HG03342 (cell line): ENCODE measurements around the gene CALHM2.
A peak's percentile ranks its signal among the peaks of the same experiment; 100 is the strongest.

Experiments
- ATAC-seq: cut with Tn5 transposase; IDR thresholded peaks from one replicate; pipeline ENCODE4 v1.9.1; 2021; ENCODE audit warnings: mild to moderate bottlenecking, moderate library complexity; ENCODE audit not compliant: unreplicated experiment

Gene CALHM2

DNA sequence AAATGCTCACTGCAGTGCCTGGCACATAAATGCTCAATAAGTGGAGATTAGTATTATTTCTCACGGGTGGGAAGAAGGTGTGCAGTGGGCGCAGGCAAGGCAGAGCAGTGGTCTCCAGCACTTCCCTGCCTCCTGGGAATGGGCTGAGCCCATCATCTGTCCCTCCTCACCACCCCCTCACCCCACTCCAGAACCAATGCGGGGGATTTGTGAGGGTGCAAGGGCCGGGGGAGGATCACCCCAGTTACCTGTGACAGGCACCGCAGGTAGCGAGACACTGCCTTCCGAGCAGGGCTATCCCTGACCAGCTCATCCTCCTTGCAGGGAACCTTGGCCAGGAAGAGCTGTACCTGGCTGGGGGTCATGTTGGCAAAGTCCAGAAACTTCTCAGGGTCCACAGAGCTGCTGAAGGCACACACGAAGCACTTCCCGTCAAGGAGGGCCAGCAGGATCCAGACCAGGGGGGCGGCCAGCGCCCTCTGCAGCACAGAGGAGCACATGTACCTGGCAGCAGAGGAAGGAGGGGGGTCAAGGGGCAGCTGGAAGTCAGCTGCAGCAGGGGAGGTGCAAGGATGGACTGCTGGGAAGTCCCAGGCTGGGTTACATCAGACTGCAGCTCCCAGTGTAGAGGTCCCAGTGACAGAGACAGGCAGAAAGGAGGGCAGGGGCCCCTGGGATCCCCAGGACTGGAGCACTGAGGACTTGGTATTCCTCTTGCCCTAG is 24.0 kb upstream of the CALHM2 start:
- ATAC-seq: no peak

DNA sequence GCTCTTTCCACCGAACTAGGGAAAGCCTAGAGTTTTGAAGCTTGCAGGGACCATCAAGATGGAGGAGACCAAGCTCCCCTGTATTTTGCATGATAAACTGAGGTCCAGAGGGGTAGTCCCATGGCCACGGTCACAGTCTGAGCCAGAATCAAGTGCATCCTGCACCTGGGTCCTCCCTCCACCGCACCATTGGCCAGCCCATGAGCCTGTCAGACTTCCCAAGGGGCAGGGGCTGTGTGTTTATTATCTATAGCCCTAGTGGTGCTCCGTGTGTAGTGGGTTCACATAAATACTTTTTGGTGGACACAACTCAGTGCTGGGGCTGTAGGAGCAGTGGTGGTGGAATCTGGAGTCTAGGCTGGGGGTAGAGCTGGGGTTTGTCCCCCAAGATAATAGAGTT is 23.3 kb upstream of the CALHM2 start:
- no peak for ATAC-seq

DNA sequence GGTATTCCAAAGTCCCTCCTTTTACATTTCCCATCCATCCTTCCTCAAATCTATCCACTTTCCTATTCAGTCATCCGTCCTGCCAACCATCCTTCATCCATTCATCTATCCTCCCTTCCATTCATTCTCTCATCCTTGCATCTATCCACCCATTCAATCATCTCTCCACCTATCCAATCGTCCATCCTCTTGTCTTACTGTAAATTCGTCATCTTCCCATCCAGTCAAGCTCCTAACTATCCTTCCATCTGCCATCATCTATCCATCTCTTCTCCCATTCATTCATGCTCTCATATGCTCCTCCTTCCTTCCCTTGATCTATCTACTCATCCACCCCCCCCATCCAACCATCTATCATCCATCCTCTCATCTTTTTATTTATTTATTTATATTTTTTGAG is 21.9 kb upstream of the CALHM2 start:
- ATAC-seq: no peak

DNA sequence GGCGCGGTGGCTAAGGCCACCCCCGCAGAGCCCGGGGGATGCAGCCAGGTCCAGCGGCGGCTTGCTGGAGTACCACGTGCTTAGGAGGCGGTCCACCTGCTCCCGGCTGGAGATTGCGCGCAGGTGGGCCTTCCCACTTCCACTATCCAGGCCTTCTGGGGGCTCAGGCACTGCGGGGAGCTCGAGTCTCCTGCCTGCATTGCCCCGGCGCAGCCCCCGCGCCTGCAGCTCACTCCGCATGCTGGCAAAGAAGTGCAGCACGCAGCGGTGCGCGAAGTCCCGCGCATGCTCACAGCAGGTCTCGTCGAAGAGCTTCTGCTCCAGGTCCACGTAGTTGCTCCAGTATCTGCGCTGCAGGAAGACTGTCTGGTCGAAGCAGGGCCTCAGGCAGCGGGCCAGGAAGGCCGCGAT is 21.1 kb upstream of the CALHM2 start:
- ATAC-seq: no peak

DNA sequence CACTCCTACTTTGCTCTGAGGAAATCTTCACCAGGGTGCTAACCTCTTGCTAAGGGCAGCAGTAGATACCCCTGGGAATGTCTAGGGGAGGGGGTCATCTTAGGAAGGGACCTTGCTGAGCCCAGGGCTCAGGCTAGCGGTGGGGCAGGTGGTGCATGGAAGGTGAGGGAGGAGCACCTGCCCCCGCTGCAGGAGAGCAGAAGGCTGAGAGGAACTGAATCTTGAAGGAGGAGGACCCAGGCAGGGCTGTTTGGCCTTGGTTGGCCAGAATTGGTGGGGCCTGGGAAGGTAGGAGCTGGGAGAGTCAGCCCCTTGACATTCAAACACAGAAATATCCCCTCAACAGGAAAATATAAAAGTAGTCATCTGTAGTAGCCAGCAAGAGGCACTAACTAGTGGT is 19.8 kb upstream of the CALHM2 start:
- ATAC-seq: peak; percentile 37

DNA sequence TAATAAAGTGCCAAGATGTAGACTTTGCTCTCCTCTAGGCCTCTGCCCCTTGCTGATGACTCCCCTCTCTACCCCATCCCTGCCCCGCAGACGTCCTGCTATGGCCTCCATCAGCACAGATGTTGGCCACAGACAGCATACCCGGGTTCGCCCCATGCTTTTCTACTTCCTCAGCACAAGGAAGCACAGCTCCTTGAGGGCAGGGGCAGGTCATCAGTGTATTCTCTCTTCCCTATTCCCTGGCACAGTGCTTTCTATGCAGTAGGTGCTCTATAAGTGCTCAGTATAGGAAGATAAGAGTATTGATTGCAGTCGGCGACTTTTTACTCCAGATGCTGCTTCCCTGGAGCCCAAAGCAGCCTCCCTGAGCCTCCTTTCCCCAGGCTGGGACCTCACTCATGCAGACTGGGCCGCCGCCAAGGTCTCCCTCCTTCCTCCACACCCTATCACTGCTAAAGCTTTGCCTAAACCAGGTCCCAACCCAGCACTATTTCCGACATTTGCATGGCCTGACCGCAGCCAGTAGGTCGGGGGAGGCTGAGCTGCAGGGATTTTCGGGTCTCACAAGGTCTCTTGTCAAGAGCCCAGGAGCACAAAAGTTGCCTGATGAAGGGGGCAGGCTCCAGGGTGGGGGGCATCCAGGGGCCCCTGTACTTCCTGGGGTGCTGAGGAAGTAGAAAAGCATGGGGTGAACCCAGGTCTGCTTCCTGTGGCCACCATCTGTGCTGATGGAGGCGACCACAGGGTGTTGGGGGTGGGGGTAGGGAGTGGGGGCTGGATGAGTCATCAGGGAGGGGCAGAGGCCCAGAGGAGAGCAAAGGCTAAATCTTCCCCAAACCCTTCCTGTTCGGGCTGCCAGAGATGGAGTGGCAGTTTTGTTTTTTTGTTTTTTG is 18.8 kb upstream of the CALHM2 start:
- peak; percentile 70 for ATAC-seq

DNA sequence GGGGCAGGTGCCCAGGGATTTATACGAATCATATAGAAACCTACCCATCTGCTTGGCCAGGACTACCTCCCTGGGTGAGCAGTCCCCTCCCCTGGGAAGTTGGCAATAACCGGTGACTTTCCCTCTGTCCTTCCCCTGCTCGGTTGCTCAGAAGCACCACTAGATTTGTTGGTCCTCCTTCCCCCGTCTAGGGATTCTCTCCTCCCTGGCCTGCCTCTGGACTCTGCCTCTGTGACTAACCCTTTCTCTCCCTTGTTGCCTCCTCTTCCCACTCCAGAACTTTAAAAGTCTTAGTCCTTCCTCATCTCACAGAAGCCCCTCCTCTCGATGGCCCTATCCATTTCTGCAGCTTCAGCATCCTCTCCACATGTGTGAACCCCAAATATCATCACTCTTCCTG is 17.0 kb upstream of the CALHM2 start:
- ATAC-seq: no peak

DNA sequence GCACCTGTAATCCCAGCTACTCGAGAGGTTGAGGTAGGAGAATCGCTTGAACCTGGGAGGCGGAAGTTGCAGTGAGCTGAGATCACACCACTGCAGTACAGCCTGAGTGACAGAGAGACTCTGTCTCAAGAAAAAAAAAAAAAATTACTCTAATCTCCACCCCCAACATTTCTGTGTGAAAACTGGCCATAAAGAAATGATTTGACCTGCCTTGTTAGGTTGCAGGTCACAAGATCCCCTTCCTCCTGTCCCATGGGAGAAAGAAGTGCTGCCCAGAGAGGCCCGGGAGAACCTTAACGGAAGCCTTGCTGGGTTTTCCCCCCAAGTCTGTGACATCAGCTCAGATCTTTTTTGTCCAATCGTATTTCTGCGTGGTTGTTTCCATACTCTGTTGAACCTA is 15.2 kb upstream of the CALHM2 start:
- peak; percentile 23 for ATAC-seq

DNA sequence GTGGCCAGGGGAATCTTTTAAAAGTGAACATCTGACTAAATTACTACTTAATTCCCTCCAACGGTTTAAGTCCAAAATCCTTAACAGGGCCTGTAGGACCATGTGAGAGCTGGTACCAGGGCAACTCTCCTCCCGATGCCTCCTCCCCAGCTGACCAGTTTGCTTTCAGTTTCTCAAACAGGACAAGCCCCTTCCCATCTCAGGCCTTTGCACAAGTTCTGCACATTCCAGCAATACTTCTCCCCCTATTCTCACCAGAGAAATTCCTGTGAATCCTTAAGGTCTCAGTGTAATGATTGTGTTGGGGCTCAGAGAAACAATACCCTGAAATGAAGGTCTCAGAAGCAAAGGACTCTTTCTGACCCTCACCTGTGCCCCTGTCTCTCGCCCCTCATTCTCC is 14.6 kb upstream of the CALHM2 start:
- ATAC-seq: no peak

DNA sequence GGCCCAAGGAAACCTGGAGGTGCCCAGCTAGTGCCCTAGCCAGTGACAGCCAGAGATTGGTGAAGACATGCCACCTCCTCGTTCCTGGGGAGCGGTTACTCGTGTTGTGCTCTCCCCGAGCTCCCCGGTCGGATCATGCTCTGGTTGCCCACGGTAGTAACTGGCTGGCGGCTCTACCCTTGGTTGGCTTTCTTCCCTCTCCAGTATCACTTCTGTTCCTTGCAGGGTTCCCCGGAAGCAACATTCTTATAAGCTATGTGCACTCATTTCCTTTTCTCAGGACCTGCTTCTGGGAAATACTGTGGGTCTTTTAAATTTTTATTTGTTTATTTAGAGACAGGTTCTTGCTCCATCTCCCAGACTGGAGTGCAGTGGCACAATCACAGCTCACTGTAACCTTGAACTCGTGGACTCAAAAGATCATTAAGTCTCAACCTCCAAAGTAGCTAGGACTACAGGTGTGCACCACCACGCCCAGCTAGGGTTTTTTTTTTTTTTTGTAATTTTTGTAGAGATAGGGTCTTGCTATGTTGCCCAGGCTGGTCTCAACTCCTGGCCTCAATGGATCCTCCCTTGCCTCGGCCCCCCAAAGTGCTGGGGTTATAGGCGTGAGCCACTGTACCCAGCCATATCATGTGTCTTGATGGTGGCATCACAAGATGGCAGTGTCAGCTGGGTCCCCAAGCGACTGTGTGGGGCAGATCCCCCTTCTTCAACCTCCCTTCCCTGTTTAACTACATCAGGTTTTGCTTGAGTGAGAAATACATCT is 13.4 kb upstream of the CALHM2 start:
- no peak for ATAC-seq

DNA sequence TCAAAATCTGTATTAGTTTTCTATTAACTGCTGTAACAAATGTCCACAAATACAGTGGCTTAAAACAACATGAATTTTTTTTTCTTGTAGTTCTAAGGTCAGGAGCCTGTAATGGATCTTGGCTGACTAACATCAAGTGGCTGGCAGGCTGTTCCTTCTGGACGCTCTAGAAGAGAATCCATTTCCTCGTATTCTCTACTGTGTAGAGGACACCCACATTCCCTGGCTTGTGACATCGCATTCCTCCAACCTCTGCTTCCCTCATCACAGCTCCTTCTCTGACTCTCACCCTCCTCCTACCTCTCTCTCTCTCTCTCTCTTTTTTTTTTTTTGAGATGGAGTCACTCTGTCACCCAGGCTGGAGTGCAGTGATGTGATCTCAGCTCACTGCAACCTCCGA is 11.3 kb upstream of the CALHM2 start:
- ATAC-seq: no peak

DNA sequence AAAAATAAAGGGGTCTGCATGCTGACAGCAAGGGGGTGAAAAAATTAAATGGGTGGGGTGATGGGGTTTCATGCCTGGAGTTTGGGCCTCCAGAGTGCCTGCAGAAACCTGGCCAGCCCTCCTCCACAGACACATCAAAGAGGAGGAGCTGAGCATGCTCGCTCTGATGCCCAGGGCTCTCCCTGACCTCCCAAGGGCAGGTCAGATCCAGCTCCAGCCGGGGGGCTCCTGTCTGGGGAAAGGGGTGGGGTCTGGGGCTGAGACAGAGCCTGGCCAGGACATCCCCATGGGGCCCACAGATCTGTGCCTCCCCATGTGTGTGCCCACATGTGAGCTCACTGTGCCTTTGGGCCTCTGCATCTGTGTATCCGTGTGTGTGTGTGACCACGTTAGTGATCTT is 7.4 kb upstream of the CALHM2 start:
- no peak for ATAC-seq

DNA sequence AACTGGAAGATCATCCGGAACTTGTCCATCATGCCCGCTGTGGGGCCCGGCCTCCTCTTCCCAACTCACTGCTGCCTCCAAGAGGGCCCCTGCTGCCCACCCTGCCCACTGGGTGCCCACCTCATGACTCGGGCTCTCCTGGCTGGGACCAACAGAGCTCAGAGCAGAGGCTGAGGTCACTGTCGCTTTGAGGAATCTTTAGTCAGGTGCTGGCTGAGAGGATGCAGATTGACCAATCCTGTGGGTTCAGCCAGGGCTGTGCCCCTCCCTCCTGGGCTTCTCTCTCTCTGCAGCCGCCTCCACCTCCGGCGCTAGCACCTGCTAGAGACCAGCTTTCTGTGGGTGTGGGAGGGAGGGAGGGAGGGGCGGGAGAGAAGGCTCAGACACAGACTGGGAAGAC is 6.5 kb upstream of the CALHM2 start, which contains the start of gene CALHM1:
CALHM1 (minus strand) TSS at position 181 of the 400 bp plus-strand sequence; CDS start at position 32, 149 bp downstream.
- peak; percentile 66 for ATAC-seq

DNA sequence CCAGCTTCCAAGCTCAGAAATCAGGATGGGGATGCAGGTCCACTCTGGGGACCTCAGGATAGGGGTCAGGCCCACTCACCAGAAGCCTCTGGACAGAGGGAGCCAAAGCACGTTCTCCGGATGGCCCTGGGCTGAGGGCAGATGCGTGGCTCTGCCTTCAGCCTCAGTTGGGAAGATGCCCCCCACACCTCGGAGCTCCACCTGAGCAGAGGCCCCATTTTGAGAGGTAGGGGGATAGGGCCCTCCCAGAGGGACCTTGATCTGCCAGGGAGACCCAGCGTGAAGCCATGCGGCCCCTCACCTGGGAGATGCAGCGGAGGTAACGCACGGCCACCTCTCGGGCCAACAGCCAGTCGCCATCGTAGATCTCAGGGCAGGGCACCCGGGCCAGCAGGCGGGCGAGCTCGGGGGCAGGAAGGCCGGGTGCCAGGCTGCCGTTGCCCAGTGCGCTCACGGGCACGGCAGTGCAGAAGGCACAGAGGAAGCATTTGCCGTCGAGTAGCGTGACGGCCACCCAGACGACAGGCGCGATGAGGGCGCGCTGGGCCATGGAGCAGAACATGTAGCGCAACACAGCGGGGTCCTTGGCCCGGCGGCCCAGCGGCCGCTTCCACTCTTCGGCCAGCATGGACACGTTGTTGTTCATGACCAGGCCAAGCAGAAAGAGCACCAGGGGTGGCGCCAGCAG is 5.9 kb upstream of the CALHM2 start:
- ATAC-seq: no peak

DNA sequence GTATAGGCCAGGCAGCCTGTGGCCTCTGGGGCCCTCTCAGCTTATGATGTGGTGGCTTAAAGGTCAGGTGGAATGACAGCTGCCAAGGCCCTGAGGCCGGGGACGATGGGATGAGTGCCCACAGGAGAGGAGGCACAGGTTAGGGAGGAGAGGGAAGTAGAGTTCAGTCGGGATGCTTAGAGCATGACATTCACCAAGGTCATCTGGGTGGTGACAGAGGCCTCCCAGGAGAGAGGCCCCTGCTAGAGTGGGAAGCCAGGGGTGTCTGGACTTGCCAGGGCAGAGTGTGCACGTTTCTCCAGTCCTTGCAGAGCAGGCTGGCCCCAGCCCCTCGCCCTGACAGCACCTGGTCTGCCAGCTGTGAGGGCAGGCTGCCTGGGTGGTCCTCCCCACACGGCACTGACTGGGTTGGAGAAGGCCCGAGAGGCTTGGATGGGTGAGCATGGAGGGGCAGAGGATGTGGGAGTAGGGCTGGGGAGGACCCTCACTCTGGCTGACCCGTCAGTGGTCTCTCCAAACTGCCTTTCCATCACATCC is 5.1 kb upstream of the CALHM2 start:
- ATAC-seq: no peak

DNA sequence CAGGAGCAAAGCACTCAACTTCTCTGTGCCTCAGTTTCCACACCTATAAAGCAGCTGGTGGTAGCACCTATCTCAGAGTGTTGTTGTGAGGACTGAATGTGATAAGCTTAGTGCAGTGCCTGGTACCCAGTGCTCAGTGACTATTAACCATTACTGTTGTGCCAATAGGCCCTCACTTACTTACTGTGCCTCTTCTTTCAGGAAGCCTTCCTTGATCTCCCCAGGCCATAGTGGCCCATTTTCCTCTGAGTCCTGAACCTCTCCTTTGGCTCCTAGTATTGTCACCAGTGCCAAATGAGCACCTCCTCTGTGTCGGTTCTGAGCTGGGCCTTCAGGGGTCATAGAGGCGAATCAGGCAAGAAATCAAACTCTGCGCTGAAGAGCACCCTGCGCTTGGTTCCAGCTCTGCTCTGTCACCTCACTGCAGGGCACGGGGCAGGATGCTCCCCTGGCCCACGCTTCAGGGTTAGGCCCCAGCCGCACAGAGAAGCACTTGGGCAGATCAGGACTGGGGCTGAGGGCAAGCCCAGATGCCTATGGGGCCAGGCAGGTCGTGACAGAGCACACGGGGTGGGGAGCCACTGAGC is 4.0 kb upstream of the CALHM2 start:
- ATAC-seq: no peak

DNA sequence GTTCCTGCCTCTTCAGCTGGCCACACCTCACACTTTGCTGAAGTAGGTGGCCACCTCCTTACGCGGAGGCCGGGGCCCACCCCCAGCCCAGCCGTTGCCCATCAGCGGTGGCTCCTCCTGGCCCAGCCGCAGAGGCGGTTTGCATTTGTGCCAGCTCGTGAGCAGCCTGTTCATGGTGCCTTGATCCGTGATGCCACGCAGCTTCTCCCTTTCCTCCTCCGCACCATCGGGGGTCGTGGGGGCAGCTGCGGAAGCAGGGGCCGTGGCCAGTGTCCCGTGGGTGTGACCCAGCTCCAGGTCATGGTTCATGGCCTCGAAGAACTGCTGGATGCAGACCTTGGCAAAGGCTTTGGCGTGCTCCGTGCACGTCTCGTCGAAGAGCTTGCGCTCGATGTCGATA is 3.1 kb upstream of the CALHM2 start:
- no peak for ATAC-seq

DNA sequence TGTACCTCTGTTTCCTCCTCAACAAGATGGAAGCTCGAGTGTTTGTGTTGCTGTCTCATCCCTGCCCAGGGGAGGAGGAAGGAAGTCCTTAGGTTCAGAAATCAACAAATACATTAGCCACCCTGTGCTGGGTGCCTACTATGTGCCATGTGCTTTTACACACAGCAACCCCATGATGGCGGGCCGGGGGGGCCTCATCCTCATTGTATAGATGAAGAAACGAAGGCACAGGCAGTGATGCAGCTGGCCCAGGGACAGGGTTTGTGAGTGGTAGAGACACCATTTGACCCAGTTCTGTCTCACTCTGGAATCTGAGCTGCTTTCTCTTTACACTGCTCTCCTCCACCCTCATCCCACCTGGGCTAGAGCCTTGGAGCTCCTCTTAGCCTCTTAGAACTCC is 1.9 kb upstream of the CALHM2 start:
- ATAC-seq: no peak

DNA sequence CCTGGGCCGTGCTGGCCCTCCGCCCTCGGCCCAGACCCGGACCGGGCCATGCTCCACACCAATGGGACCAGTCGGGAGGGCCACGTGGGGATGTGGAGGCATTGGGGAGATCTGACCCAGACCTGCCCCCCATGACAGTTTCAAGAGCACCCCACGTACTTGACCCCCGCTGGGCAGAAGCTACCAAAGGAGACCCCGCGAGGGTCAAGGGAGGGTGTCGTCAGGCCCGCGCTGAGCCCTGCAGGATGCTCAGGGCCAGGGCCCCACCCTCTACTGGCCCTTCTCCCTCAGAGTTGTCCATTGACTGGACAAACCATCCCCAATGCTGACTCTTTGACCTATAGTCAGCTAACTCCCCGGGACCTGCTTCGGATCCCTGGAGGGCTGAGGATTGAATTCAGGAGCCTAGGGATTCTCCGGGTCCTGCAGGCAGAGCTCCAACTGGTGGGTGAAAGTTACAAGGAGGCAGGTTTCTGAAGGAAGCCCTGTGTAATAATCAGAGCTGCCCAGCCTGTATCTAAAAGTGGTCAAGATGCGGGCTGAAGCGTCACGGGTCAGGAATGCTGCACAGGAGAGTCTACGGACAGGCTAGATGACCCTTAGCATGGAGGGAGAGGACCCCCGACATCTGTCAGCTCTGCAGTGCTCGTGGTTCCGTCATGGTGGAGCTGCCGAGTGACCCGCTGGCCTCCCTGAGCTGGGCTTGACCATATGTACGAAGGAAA is 498 bp upstream of the CALHM2 start:
- ATAC-seq: no peak
